ENCODE measurements around the gene NEAT1. TPM values are rescaled to one million over a fixed set of nuclear protein-coding genes. Genes with fewer than 3 reads are reported as not detected.

The NEAT1 gene
- total and polyA plus RNA-seq, 2 experiments from 2014 or later = 5.3 to 7.2 TPM

DNA sequence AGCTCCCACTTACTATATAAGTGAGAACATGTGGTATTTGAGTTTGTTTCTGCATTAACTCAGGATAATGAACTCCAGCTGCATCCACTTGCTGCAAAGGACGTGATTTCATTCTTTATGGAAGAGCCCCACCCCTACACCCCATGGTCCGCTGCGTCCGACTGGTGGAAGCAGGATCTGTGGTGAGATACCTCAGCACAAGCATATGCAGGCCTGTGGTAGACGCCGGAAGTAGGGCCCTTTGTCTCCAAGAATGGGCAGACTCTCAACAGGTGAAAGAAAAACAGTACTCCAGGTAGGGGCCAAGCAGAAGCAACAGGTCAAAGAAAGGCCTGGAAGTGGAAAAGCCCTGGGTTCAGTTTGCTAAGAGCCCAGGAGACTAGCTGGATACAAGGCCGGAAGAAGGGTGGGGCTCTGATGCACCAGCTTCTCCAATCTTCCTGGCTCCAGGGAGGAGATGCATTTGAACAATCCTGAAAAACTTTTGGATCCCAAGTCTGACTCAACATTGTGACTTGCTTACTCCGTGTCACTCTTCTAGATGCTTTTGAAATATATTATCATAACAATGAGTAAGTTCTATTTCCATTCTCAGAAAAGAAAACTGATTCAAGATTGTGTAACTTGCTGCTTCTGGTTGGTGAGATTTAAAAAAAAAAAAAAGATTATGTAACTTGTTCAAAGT is 30.4 kb downstream of the NEAT1 start:
- Histone ChIP-seq H3K4me1 (ENCODE audit: insufficient read depth) (peaks cover 11% of the 10 kb centered on the region), H3K27ac (ENCODE audit: low read depth) (no peak overlapping the region), H3K79me2 (replicated peaks; ENCODE audit: insufficient read depth) (no peaks in the 10 kb centered on the region), H3K4me2 (no peak overlapping the region), H3K9me2 (ENCODE audit: insufficient read depth) (no peaks in the 10 kb centered on the region), H2AFZ (no peak overlapping the region), H3K4me3 (no peak overlapping the region), H3K27me3 (ENCODE audit: insufficient read depth) (peaks cover 45% of the 10 kb centered on the region), H4K20me1 (replicated peaks; ENCODE audit: insufficient read depth) (no peaks in the 10 kb centered on the region), H3K36me3 (ENCODE audit: insufficient read depth) (no peaks in the 10 kb centered on the region), H3F3A (replicated peaks; ENCODE audit: low read depth) (peaks cover 4% of the 10 kb centered on the region; the same call in 1 of the 2 replicates)
- DNase-seq (ENCODE audit: low spot score) (no peak), ATAC-seq (no peak)
- H3K27ac Mint-ChIP-seq = no peak overlapping the region
- peaks cover 31% of the 10 kb centered on the region for H3K9me3 Mint-ChIP-seq
- H3K27me3 Mint-ChIP-seq (ENCODE audit: insufficient read depth, low read depth, poor library complexity) = peaks cover 58% of the 10 kb centered on the region
- TF ChIP-seq POLR2AphosphoS5 (IDR thresholded peaks at IDR 0.05; ENCODE audit: low read depth) = no peak
- TF ChIP-seq NANOG (IDR thresholded peaks at IDR 0.05; ENCODE audit: borderline replicate concordance) = no peak
- TF ChIP-seq, protein P1, sequence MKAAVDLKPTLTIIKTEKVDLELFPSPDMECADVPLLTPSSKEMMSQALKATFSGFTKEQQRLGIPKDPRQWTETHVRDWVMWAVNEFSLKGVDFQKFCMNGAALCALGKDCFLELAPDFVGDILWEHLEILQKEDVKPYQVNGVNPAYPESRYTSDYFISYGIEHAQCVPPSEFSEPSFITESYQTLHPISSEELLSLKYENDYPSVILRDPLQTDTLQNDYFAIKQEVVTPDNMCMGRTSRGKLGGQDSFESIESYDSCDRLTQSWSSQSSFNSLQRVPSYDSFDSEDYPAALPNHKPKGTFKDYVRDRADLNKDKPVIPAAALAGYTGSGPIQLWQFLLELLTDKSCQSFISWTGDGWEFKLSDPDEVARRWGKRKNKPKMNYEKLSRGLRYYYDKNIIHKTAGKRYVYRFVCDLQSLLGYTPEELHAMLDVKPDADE (IDR thresholded peaks at IDR 0.05) = no peak
- TF ChIP-seq ZNF114 (CRISPR knock-in tag; IDR thresholded peaks at IDR 0.05) = no peak
- TF ChIP-seq EZH2 (IDR thresholded peaks at IDR 0.05; ENCODE audit: low read depth, unreplicated experiment) = no peak
- TF ChIP-seq, protein P2, sequence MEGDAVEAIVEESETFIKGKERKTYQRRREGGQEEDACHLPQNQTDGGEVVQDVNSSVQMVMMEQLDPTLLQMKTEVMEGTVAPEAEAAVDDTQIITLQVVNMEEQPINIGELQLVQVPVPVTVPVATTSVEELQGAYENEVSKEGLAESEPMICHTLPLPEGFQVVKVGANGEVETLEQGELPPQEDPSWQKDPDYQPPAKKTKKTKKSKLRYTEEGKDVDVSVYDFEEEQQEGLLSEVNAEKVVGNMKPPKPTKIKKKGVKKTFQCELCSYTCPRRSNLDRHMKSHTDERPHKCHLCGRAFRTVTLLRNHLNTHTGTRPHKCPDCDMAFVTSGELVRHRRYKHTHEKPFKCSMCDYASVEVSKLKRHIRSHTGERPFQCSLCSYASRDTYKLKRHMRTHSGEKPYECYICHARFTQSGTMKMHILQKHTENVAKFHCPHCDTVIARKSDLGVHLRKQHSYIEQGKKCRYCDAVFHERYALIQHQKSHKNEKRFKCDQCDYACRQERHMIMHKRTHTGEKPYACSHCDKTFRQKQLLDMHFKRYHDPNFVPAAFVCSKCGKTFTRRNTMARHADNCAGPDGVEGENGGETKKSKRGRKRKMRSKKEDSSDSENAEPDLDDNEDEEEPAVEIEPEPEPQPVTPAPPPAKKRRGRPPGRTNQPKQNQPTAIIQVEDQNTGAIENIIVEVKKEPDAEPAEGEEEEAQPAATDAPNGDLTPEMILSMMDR (conservative IDR thresholded peaks at IDR 0.05; ENCODE audit: low read depth in 2 of 2) = no peak
- TF ChIP-seq REST (IDR thresholded peaks at IDR 0.05; ENCODE audit: unreplicated experiment) = no peak
- TF ChIP-seq, protein P3, sequence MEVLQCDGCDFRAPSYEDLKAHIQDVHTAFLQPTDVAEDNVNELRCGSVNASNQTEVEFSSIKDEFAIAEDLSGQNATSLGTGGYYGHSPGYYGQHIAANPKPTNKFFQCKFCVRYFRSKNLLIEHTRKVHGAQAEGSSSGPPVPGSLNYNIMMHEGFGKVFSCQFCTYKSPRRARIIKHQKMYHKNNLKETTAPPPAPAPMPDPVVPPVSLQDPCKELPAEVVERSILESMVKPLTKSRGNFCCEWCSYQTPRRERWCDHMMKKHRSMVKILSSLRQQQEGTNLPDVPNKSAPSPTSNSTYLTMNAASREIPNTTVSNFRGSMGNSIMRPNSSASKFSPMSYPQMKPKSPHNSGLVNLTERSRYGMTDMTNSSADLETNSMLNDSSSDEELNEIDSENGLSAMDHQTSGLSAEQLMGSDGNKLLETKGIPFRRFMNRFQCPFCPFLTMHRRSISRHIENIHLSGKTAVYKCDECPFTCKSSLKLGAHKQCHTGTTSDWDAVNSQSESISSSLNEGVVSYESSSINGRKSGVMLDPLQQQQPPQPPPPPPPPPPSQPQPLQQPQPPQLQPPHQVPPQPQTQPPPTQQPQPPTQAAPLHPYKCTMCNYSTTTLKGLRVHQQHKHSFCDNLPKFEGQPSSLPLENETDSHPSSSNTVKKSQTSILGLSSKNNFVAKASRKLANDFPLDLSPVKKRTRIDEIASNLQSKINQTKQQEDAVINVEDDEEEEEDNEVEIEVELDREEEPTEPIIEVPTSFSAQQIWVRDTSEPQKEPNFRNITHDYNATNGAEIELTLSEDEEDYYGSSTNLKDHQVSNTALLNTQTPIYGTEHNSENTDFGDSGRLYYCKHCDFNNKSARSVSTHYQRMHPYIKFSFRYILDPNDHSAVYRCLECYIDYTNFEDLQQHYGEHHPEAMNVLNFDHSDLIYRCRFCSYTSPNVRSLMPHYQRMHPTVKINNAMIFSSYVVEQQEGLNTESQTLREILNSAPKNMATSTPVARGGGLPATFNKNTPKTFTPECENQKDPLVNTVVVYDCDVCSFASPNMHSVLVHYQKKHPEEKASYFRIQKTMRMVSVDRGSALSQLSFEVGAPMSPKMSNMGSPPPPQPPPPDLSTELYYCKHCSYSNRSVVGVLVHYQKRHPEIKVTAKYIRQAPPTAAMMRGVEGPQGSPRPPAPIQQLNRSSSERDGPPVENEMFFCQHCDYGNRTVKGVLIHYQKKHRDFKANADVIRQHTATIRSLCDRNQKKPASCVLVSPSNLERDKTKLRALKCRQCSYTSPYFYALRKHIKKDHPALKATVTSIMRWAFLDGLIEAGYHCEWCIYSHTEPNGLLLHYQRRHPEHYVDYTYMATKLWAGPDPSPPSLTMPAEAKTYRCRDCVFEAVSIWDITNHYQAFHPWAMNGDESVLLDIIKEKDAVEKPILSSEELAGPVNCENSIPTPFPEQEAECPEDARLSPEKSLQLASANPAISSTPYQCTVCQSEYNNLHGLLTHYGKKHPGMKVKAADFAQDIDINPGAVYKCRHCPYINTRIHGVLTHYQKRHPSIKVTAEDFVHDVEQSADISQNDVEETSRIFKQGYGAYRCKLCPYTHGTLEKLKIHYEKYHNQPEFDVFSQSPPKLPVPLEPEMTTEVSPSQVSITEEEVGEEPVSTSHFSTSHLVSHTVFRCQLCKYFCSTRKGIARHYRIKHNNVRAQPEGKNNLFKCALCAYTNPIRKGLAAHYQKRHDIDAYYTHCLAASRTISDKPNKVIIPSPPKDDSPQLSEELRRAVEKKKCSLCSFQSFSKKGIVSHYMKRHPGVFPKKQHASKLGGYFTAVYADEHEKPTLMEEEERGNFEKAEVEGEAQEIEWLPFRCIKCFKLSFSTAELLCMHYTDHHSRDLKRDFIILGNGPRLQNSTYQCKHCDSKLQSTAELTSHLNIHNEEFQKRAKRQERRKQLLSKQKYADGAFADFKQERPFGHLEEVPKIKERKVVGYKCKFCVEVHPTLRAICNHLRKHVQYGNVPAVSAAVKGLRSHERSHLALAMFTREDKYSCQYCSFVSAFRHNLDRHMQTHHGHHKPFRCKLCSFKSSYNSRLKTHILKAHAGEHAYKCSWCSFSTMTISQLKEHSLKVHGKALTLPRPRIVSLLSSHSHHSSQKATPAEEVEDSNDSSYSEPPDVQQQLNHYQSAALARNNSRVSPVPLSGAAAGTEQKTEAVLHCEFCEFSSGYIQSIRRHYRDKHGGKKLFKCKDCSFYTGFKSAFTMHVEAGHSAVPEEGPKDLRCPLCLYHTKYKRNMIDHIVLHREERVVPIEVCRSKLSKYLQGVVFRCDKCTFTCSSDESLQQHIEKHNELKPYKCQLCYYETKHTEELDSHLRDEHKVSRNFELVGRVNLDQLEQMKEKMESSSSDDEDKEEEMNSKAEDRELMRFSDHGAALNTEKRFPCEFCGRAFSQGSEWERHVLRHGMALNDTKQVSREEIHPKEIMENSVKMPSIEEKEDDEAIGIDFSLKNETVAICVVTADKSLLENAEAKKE (CRISPR knock-in tag; IDR thresholded peaks at IDR 0.05) = no peak
- TF ChIP-seq EZH2phosphoT487 (IDR thresholded peaks at IDR 0.05; ENCODE audit: unreplicated experiment) = no peak
- TF ChIP-seq ZNF331 (CRISPR knock-in tag; IDR thresholded peaks at IDR 0.05; ENCODE audit: low read depth) = no peak
- no peak overlapping the region for H3K4me3 Mint-ChIP-seq
- H3K36me3 Mint-ChIP-seq (ENCODE audit: low read depth) = peaks cover 5% of the 10 kb centered on the region; the same call in 1 of the 3 replicates
- peaks cover 12% of the 10 kb centered on the region; the same call in 2 of the 3 replicates for H3K4me1 Mint-ChIP-seq

Measured in GM23338 (cell line).